ENCODE measurements around the gene SOD3.

DNA sequence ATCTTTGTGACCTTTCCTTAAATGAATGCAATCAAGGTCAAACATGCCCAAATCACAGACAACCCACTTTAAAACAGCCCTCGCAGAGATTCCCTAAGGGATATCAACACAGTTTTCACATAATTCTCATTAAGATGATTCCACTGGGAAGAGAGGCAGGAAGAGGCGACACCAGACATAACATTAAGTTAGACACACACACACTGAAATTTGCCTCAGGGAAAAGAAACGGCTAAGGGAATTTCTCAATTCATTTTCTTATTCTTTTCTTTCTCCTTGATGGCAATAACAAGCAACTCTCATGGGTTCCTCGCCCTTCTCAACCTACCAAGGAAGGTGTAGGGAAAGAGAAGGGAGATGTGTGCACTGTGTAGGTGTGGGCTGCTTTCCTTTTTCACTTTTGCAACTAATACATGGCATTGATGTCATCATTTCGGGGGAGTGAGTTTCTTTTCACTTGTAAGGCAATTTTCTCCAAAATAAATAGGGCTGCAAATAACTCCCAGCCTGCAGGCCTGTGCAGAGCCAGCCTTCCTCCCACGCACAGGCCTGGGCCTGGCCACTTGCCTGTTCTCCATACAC lies 41.4 kb downstream of the SOD3 start:
- TF ChIP-seq, protein P1, sequence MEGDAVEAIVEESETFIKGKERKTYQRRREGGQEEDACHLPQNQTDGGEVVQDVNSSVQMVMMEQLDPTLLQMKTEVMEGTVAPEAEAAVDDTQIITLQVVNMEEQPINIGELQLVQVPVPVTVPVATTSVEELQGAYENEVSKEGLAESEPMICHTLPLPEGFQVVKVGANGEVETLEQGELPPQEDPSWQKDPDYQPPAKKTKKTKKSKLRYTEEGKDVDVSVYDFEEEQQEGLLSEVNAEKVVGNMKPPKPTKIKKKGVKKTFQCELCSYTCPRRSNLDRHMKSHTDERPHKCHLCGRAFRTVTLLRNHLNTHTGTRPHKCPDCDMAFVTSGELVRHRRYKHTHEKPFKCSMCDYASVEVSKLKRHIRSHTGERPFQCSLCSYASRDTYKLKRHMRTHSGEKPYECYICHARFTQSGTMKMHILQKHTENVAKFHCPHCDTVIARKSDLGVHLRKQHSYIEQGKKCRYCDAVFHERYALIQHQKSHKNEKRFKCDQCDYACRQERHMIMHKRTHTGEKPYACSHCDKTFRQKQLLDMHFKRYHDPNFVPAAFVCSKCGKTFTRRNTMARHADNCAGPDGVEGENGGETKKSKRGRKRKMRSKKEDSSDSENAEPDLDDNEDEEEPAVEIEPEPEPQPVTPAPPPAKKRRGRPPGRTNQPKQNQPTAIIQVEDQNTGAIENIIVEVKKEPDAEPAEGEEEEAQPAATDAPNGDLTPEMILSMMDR (conservative IDR thresholded peaks at IDR 0.05; ENCODE audit: low read depth, low read length), result no peak
- TF ChIP-seq BHLHE40 (IDR thresholded peaks at IDR 0.05; ENCODE audit: low read depth, low read length) (no peak), POLR2A (IDR thresholded peaks at IDR 0.05; ENCODE audit: low read depth, low read length) (no peak), MAFK (IDR thresholded peaks at IDR 0.05; ENCODE audit: low read depth, low read length) (no peak), SMC3 (IDR thresholded peaks at IDR 0.05; ENCODE audit: low read depth, low read length) (no peak)
